ENCODE measurements around the gene FNTB. TPM values are rescaled to one million over a fixed set of nuclear protein-coding genes. Genes with fewer than 3 reads are reported as not detected.

FNTB gene
- total and polyA plus RNA-seq, 2 of the 13 experiments (the other 11 are each of a cell fraction or from before 2014, with no cell fraction given) = 23.6 to 28.5 TPM

- Histone ChIP-seq H3K79me2 (ENCODE audit: insufficient read depth, low read length) (no peaks in the 10 kb centered on the region), H2AFZ (ENCODE audit: low read length) (no peak overlapping the region), H3K36me3 (replicated peaks in 1 of 2; ENCODE audit: control insufficient read depth in 1 of 2, insufficient read depth in 2 of 2, low read length in 2 of 2) (peaks cover 9 to 66% of the 10 kb centered on the region in 2 experiments), H3K9ac (ENCODE audit: insufficient read depth, low read depth, low read length) (no peak overlapping the region), H3K9me3 (ENCODE audit: low read length) (no peaks in the 10 kb centered on the region), H3K27me3 (ENCODE audit: control insufficient read depth in 1 of 2, insufficient read depth in 2 of 2, low read length in 2 of 2) (no peaks in the 10 kb centered on the region), H3K4me1 (ENCODE audit: insufficient read depth, low read length) (peaks cover 17% of the 10 kb centered on the region), H3K4me3 (replicated peaks in 1 of 3; ENCODE audit: insufficient read depth in 1 of 3, low read depth in 2 of 3, low read length in 3 of 3) (no peak overlapping the region), H3K4me2 (ENCODE audit: low read depth, low read length) (no peak overlapping the region), H4K20me1 (ENCODE audit: insufficient read depth, low read length) (no peaks in the 10 kb centered on the region), H3K27ac (ENCODE audit: extremely low read length, insufficient read depth, low read length) (no peak overlapping the region)
- CTCF ChIA-PET (ENCODE audit: low intra/inter-chr PET ratio, low total read pairs) = no interaction called here
- BruUV-seq (replicated peaks) = no TSS peak
- DNase-seq (ENCODE audit: low spot score) = no peak
- TF ChIP-seq HMGXB4 (CRISPR knock-in tag; IDR thresholded peaks at IDR 0.05; ENCODE audit: borderline replicate concordance in 1 of 2, low read depth in 1 of 2) = no peak
- intact Hi-C loops (cut with micrococcal nuclease; ENCODE audit: unreplicated experiment) (no loop called here), in situ Hi-C loops (cut with HindIII; ENCODE audit: extremely low pct_ligation_motif_present, low pct_unique_long_range_greater_than_20kb) (no loop called here)
- 93% methylated on average over 6 of the region's 6 CpGs for WGBS (ENCODE audit: low lambda C conversion rate)
- no peak for ATAC-seq
- FAIRE-seq = no peak
- POLR2A ChIA-PET = no interaction called here
Measured at GRCh38 chr14:65025818-65026217, 39.1 kb downstream of the FNTB start.

- ChIA-PET CTCF (ENCODE audit: low intra/inter-chr PET ratio, low total read pairs) (no interaction called here), POLR2A (no interaction called here)
- H3K27ac ChIP-seq (ENCODE audit: extremely low read length, insufficient read depth, low read length) = no peak overlapping the region
Measured at GRCh38 chr14:65026526-65026925, 39.8 kb downstream of the FNTB start.

More at GRCh38 chr14:65026526-65026925, 39.8 kb downstream of the FNTB start:
- Histone ChIP-seq H4K20me1 (ENCODE audit: insufficient read depth, low read length) (no peaks in the 10 kb centered on the region), H2AFZ (ENCODE audit: low read length) (no peak overlapping the region), H3K4me1 (ENCODE audit: insufficient read depth, low read length) (peaks cover 17% of the 10 kb centered on the region), H3K4me3 (replicated peaks in 1 of 3; ENCODE audit: insufficient read depth in 1 of 3, low read depth in 2 of 3, low read length in 3 of 3) (no peak overlapping the region), H3K4me2 (ENCODE audit: low read depth, low read length) (no peak overlapping the region), H3K9ac (ENCODE audit: insufficient read depth, low read depth, low read length) (no peak overlapping the region), H3K27me3 (ENCODE audit: control insufficient read depth in 1 of 2, insufficient read depth in 2 of 2, low read length in 2 of 2) (no peaks in the 10 kb centered on the region), H3K9me3 (ENCODE audit: low read length) (no peaks in the 10 kb centered on the region), H3K79me2 (ENCODE audit: insufficient read depth, low read length) (no peaks in the 10 kb centered on the region), H3K36me3 (replicated peaks in 1 of 2; ENCODE audit: control insufficient read depth in 1 of 2, insufficient read depth in 2 of 2, low read length in 2 of 2) (peaks cover 9 to 70% of the 10 kb centered on the region in 2 experiments)
- WGBS (ENCODE audit: low lambda C conversion rate) = 98% methylated on average over 9 of the region's 9 CpGs
- in situ Hi-C loops (cut with HindIII; ENCODE audit: extremely low pct_ligation_motif_present, low pct_unique_long_range_greater_than_20kb) (no loop called here), intact Hi-C loops (cut with micrococcal nuclease; ENCODE audit: unreplicated experiment) (no loop called here)
- BruUV-seq (replicated peaks) = no TSS peak
- FAIRE-seq (no peak), ATAC-seq (no peak), DNase-seq (ENCODE audit: low spot score) (no peak)
- TF ChIP-seq AHR (CRISPR knock-in tag; IDR thresholded peaks at IDR 0.05) = no peak
- no peak for TF ChIP-seq ISL2 (CRISPR knock-in tag; IDR thresholded peaks at IDR 0.05)
- TF ChIP-seq MIER3 (CRISPR knock-in tag; IDR thresholded peaks at IDR 0.05; ENCODE audit: borderline replicate concordance) = no peak
- no peak for TF ChIP-seq PBX3 (CRISPR knock-in tag; IDR thresholded peaks at IDR 0.05; ENCODE audit: borderline replicate concordance)
- no peak for TF ChIP-seq BRD4 (CRISPR knock-in tag; IDR thresholded peaks at IDR 0.05)
- no peak for TF ChIP-seq ZNF567 (CRISPR knock-in tag; IDR thresholded peaks at IDR 0.05; ENCODE audit: borderline replicate concordance)
- no peak for TF ChIP-seq ZNF207 (IDR thresholded peaks at IDR 0.05; ENCODE audit: borderline replicate concordance)
